GM12878 (cell line): ENCODE results near the gene RNF32. TPM values are rescaled to one million over a fixed set of nuclear protein-coding genes. Genes with fewer than 3 reads are reported as not detected.

ENCODE experiments used
- ATAC-seq: fragments of 200-7000 bp; cut with Tn5 transposase; 3 replicates; pipeline ENCODE4 v1.9.1; 2020; ENCODE audit warnings: mild to moderate bottlenecking, moderate library complexity
- BruUV-seq: library from RNA; stranded (reverse); fragments of 400-500 nt; replicated peaks from 2 replicates; lab custom pipeline; 2021; lab: Mats Ljungman, UMichigan
- CTCF ChIA-PET: fragments of 300-600 bp; sonication (Branson Sonifier 250); formaldehyde crosslinking; extraction: SDS; loops from one replicate; lab custom pipeline; 2021; ENCODE audit warnings: inconsistent platforms; lab: Yijun Ruan, JAX
- POLR2A ChIA-PET: fragments of 350-600 bp; formaldehyde crosslinking; extraction: SDS; loops from one replicate; lab custom pipeline; 2021; ENCODE audit warnings: inconsistent platforms; lab: Charles Lee
- RAD21 ChIA-PET: fragments of 300-600 bp; sonication (Branson Sonifier 250); formaldehyde crosslinking; loops from one replicate; lab custom pipeline; 2023; ENCODE audit warnings: antibody characterized with exemption; ENCODE audit not compliant: unreplicated experiment; lab: Charles Lee
- SMC1A ChIA-PET: fragments of 300-600 bp; sonication (Branson Sonifier 250); formaldehyde crosslinking; loops from one replicate; lab custom pipeline; 2023; ENCODE audit not compliant: unreplicated experiment, uncharacterized antibody; lab: Charles Lee
- DNase-seq: peaks from one replicate; pipeline ENCODE4 v3.0.0-alpha.2; 2011; ENCODE audit warnings: low read depth, low spot score
- FAIRE-seq: peaks from 3 replicates; lab custom pipeline; 2011; peaks lifted over from hg19 to GRCh38; lab: Jason Lieb, UNC
- H2AFZ ChIP-seq: 2 replicates; pipeline ENCODE4 v1.6.0; 2011; ENCODE audit warnings: low read depth, low read length, control low read depth; ENCODE audit not compliant: control insufficient read depth
- H3K27ac ChIP-seq: 2 replicates; pipeline ENCODE4 v1.5.1; 2011; ENCODE audit warnings: control low read depth; ENCODE audit not compliant: control insufficient read depth, insufficient read depth
- H3K27me3 ChIP-seq, 2 experiments: replicated peaks in 1 of 2; 2 replicates each; pipeline versions ENCODE4 v1.6.0 to v1.6.1; 2011; ENCODE audit warnings: low read length in 1 of 2; ENCODE audit not compliant: control insufficient read depth in 2 of 2, insufficient read depth in 2 of 2
- H3K36me3 ChIP-seq, 2 experiments: 2 replicates each; pipeline ENCODE4 v1.5.1; 2011; ENCODE audit warnings: low read length in 1 of 2; ENCODE audit not compliant: control insufficient read depth in 2 of 2, insufficient read depth in 2 of 2
- H3K4me1 ChIP-seq: 2 replicates; pipeline ENCODE4 v1.6.1; 2011; ENCODE audit warnings: mild to moderate bottlenecking, low read length, moderate library complexity, mixed read lengths; ENCODE audit not compliant: control insufficient read depth, insufficient read depth
- H3K4me2 ChIP-seq: 2 replicates; pipeline ENCODE4 v1.6.0; 2011; ENCODE audit warnings: control low read depth; ENCODE audit not compliant: control insufficient read depth, insufficient read depth
- H3K4me3 ChIP-seq: fragments of 200-600 bp; sonication (generic); 2 replicates; pipeline ENCODE4 v1.5.1; 2016
- H3K79me2 ChIP-seq: 2 replicates; pipeline ENCODE4 v1.6.0; 2011; ENCODE audit warnings: low read length; ENCODE audit not compliant: control insufficient read depth, insufficient read depth
- H3K9ac ChIP-seq: 2 replicates; pipeline ENCODE4 v1.8.0; 2011; ENCODE audit warnings: low read length, control low read depth, mixed read lengths; ENCODE audit not compliant: control insufficient read depth, insufficient read depth
- H3K9me3 ChIP-seq: replicated peaks from 3 replicates; pipeline ENCODE4 v1.5.1; 2011; ENCODE audit warnings: mild to moderate bottlenecking, low read length; ENCODE audit not compliant: control insufficient read depth, insufficient read depth
- H4K20me1 ChIP-seq: 2 replicates; pipeline ENCODE4 v1.6.0; 2011; ENCODE audit not compliant: control insufficient read depth, insufficient read depth
- CBX3 ChIP-seq: fragments of 200-600 bp; sonication (generic); IDR thresholded peaks from 2 replicates; pipeline ENCODE4 v1.6.1; 2016; ENCODE audit warnings: low read depth, borderline replicate concordance
- IKZF2 ChIP-seq, 2 experiments: fragments of 450-650 bp; IDR thresholded peaks; 2 replicates each; pipeline ENCODE4 v1.6.1; 2017; ENCODE audit warnings: mild to moderate bottlenecking in 2 of 2, moderate library complexity in 2 of 2
- NFYA ChIP-seq: IDR thresholded peaks from 2 replicates; pipeline ENCODE4 v1.6.1; 2011; ENCODE audit warnings: low read depth, mild to moderate bottlenecking, low read length, improper control_type of control experiment, borderline replicate concordance
- NR2F1 ChIP-seq: fragments of 450-650 bp; conservative IDR thresholded peaks from 2 replicates; pipeline ENCODE4 v1.6.1; 2017; ENCODE audit warnings: mild to moderate bottlenecking
- WGBS: methylation state at CpG from one replicate; pipeline ENCODE4 v1.1.6; 2016; ENCODE audit warnings: low lambda C conversion rate; ENCODE audit not compliant: insufficient replicate concordance, insufficient coverage; ENCODE audit errors: missing lambda C conversion rate; 5-methylcytosine and 5-hydroxymethylcytosine counted together
- in situ Hi-C: fragments of 300-500 bp; cut with MboI; formaldehyde crosslinking; loops from 9 replicates; pipeline ENCODE4 v1.14.3; 2018; ENCODE audit warnings: mixed read lengths
- intact Hi-C: fragments of 100-400 bp; cut with micrococcal nuclease; formaldehyde crosslinking; loops from one replicate; pipeline ENCODE4 v1.14.2; 2022; ENCODE audit not compliant: unreplicated experiment
- polyA plus RNA-seq, 11 experiments: library from polyadenylated mRNA; depleted of rRNA in 4 of 11; unstranded in 6 of 11; stranded (reverse) in 5 of 11; fragments of >200 nt; fragmentation: Nextera tagmentation in 4 of 11; fragmentation: Illumina TruSeq in 1 of 11; extraction: Ambion mirVana in 4 of 11; extraction: Trizol in 1 of 11; gene quantifications; 1 replicate in 1 of 11; 2 replicates in 10 of 11; pipeline versions ENCODE4 v1.2.1 to v1.2.3, GENCODE V29; 2011 to 2016; ENCODE audit warnings: inconsistent platforms in 2 of 11, missing spikeins in 2 of 11, low read depth in 1 of 11
- total RNA-seq, 4 experiments: library from RNA; depleted of rRNA in 3 of 4; stranded (reverse); fragments of >200 nt in 3 of 4; fragmentation: Illumina TruSeq in 1 of 4; extraction: Trizol in 1 of 4; gene quantifications; 2 replicates each; pipeline versions ENCODE4 v1.2.1 to v1.2.3, GENCODE V29; 2013 to 2021
- TF ChIP-seq, protein P1 (sequence below): fragments of 450-650 bp; IDR thresholded peaks from 2 replicates; pipeline ENCODE4 v1.6.1; 2017; ENCODE audit warnings: borderline replicate concordance
- TF ChIP-seq, protein P2 (sequence below): IDR thresholded peaks from 2 replicates; pipeline ENCODE4 v1.6.1; 2011; ENCODE audit warnings: borderline replicate concordance, low read depth, mild to moderate bottlenecking, moderate library complexity, mixed read lengths, low read length; ENCODE audit not compliant: insufficient read depth; ENCODE audit errors: extremely low read length

RNF32 gene
- total and polyA plus RNA-seq, 10 of the 15 experiments (the other 5 are each of a cell fraction or from before 2014, with no cell fraction given) = 2.5 to 7.2 (median 3.7) TPM

- Histone ChIP-seq H3K9me3 (no peaks in the 10 kb centered on the region; the same call in 2 of the 3 replicates), H3K4me3 (no peak overlapping the region), H3K36me3 (no peaks in the 10 kb centered on the region), H3K4me1 (peaks cover 3% of the 10 kb centered on the region), H3K79me2 (no peaks in the 10 kb centered on the region), H3K27me3 (no peaks in the 10 kb centered on the region), H3K9ac (no peak overlapping the region), H4K20me1 (no peaks in the 10 kb centered on the region), H2AFZ (no peak overlapping the region), H3K4me2 (peak overlapping the region; percentile 46), H3K27ac (no peak overlapping the region)
- POLR2A ChIA-PET = no interaction called here
- 44% methylated on average over 42 of the region's 92 CpGs for WGBS
- FAIRE-seq = no peak
- CTCF ChIA-PET = no interaction called here
- in situ Hi-C loops (no loop called here), intact Hi-C loops (no loop called here)
- no peak for DNase-seq
- no peak for ATAC-seq
- TF ChIP-seq NFYA (no peak), NR2F1 (no peak), IKZF2 (IDR thresholded peaks at IDR 0.05) (no peak), CBX3 (no peak)
- TF ChIP-seq, protein P1, sequence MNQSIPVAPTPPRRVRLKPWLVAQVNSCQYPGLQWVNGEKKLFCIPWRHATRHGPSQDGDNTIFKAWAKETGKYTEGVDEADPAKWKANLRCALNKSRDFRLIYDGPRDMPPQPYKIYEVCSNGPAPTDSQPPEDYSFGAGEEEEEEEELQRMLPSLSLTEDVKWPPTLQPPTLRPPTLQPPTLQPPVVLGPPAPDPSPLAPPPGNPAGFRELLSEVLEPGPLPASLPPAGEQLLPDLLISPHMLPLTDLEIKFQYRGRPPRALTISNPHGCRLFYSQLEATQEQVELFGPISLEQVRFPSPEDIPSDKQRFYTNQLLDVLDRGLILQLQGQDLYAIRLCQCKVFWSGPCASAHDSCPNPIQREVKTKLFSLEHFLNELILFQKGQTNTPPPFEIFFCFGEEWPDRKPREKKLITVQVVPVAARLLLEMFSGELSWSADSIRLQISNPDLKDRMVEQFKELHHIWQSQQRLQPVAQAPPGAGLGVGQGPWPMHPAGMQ = no peak
- TF ChIP-seq, protein P2, sequence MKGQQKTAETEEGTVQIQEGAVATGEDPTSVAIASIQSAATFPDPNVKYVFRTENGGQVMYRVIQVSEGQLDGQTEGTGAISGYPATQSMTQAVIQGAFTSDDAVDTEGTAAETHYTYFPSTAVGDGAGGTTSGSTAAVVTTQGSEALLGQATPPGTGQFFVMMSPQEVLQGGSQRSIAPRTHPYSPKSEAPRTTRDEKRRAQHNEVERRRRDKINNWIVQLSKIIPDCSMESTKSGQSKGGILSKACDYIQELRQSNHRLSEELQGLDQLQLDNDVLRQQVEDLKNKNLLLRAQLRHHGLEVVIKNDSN = no peak
- no TSS peak for BruUV-seq
- SMC1A ChIA-PET = no interaction called here
- RAD21 ChIA-PET = no interaction called here
These were observed 24.0 kb upstream of the RNF32 start for GRCh38 chr7:156616269-156617202.
